Mesenchymal stem cell (in vitro differentiated cells and primary cell): ENCODE measurements around the gene ZNF239.
"Not testable (repeated sequence)": the region's sequence is repeated elsewhere in the genome, so short reads cannot be mapped to it uniquely, and the experiment has no call there.

Experiments used
- DNase-seq: peaks from one replicate; pipeline ENCODE4 v3.0.0-alpha.2; 2013
- H2AFZ ChIP-seq: one replicate; pipeline ENCODE4 v1.6.1; 2013; ENCODE audit warnings: low read depth, mild to moderate bottlenecking, control low read depth, inconsistent platforms, low read length, moderate library complexity
- H2AK5ac ChIP-seq: 2 replicates; pipeline ENCODE4 v1.6.1; 2013; ENCODE audit warnings: low read length, moderate library complexity, mild to moderate bottlenecking, inconsistent platforms; ENCODE audit not compliant: severe bottlenecking
- H2BK120ac ChIP-seq: one replicate; pipeline ENCODE4 v1.6.1; 2013; ENCODE audit warnings: low read depth, mild to moderate bottlenecking, inconsistent platforms, low read length, moderate library complexity
- H2BK12ac ChIP-seq, 2 experiments: one replicate each; pipeline ENCODE4 v1.6.1; 2013; ENCODE audit warnings: inconsistent platforms in 2 of 2, low read length in 2 of 2, mild to moderate bottlenecking in 2 of 2, moderate library complexity in 2 of 2, control low read depth in 1 of 2
- H2BK15ac ChIP-seq: one replicate; pipeline ENCODE4 v1.6.1; 2013; ENCODE audit warnings: mild to moderate bottlenecking, low read depth, inconsistent platforms; ENCODE audit not compliant: poor library complexity, severe bottlenecking
- H2BK5ac ChIP-seq: 2 replicates; pipeline ENCODE4 v1.6.1; 2013; ENCODE audit warnings: low read depth, mild to moderate bottlenecking, low read length, control low read depth, inconsistent platforms; ENCODE audit not compliant: poor library complexity, severe bottlenecking
- H3K14ac ChIP-seq, 2 experiments: one replicate each; pipeline ENCODE4 v1.6.1; 2013; ENCODE audit warnings: inconsistent platforms in 2 of 2, low read length in 2 of 2, control low read depth in 1 of 2, mild to moderate bottlenecking in 1 of 2, moderate library complexity in 1 of 2
- H3K18ac ChIP-seq, 2 experiments: one replicate each; pipeline ENCODE4 v1.6.1; 2013; ENCODE audit warnings: inconsistent platforms in 2 of 2, low read length in 2 of 2, control low read depth in 1 of 2, low read depth in 1 of 2, mild to moderate bottlenecking in 1 of 2
- H3K23ac ChIP-seq, 2 experiments: one replicate each; pipeline ENCODE4 v1.6.1; 2013; ENCODE audit warnings: inconsistent platforms in 2 of 2, low read length in 2 of 2, mild to moderate bottlenecking in 2 of 2, moderate library complexity in 2 of 2, control low read depth in 1 of 2
- H3K27ac ChIP-seq: 2 replicates; pipeline ENCODE4 v1.5.1; 2013; ENCODE audit warnings: mild to moderate bottlenecking, moderate library complexity, low read length, control low read depth, inconsistent platforms; ENCODE audit not compliant: poor library complexity, severe bottlenecking
- H3K27me3 ChIP-seq, 2 experiments: 2 replicates each; pipeline versions ENCODE4 v1.6.1 to v1.7.0; 2013; ENCODE audit warnings: low read length in 2 of 2, mild to moderate bottlenecking in 2 of 2, moderate library complexity in 2 of 2, control low read depth in 1 of 2, inconsistent platforms in 1 of 2; ENCODE audit not compliant: control insufficient read depth in 1 of 2, insufficient read depth in 1 of 2
- H3K36me3 ChIP-seq, 2 experiments: 2 replicates each; pipeline versions ENCODE4 v1.6.1 to v1.7.0; 2013; ENCODE audit warnings: low read length in 2 of 2, control low read depth in 1 of 2, inconsistent platforms in 1 of 2, low read depth in 1 of 2, mild to moderate bottlenecking in 1 of 2; ENCODE audit not compliant: insufficient read depth in 2 of 2, control insufficient read depth in 1 of 2
- H3K4ac ChIP-seq, 2 experiments: one replicate each; pipeline ENCODE4 v1.6.1; 2013; ENCODE audit warnings: inconsistent platforms in 2 of 2, low read length in 2 of 2, mild to moderate bottlenecking in 2 of 2, moderate library complexity in 2 of 2, control low read depth in 1 of 2, low read depth in 1 of 2
- H3K4me1 ChIP-seq: 2 replicates; pipeline ENCODE4 v1.6.1; 2013; ENCODE audit warnings: low read depth, low read length, control low read depth; ENCODE audit not compliant: control insufficient read depth, insufficient read depth
- H3K4me2 ChIP-seq: 2 replicates; pipeline ENCODE4 v1.6.1; 2013; ENCODE audit warnings: low read length, mild to moderate bottlenecking, inconsistent platforms; ENCODE audit not compliant: poor library complexity, severe bottlenecking
- H3K4me3 ChIP-seq, 2 experiments: 2 replicates each; pipeline versions ENCODE4 v1.5.1 to v1.7.0; 2013; ENCODE audit warnings: low read length in 2 of 2, mild to moderate bottlenecking in 2 of 2, control low read depth in 1 of 2, low read depth in 1 of 2; ENCODE audit not compliant: insufficient read depth in 1 of 2
- H3K79me1 ChIP-seq: replicated peaks from 2 replicates; pipeline ENCODE4 v1.6.1; 2013; ENCODE audit warnings: mild to moderate bottlenecking, control low read depth, low read length, inconsistent platforms; ENCODE audit not compliant: poor library complexity, severe bottlenecking
- H3K9ac ChIP-seq: 2 replicates; pipeline ENCODE4 v1.7.0; 2013; ENCODE audit warnings: mild to moderate bottlenecking, low read length, moderate library complexity
- H3K9me3 ChIP-seq: 2 replicates; pipeline ENCODE4 v1.7.0; 2013; ENCODE audit warnings: mild to moderate bottlenecking, low read length; ENCODE audit not compliant: control insufficient read depth
- H4K8ac ChIP-seq: one replicate; pipeline ENCODE4 v1.6.1; 2013; ENCODE audit warnings: inconsistent platforms, mild to moderate bottlenecking, low read length, moderate library complexity
- H4K91ac ChIP-seq: one replicate; pipeline ENCODE4 v1.6.1; 2013; ENCODE audit warnings: mild to moderate bottlenecking, low read length, inconsistent platforms
- WGBS: methylation state at CpG from one replicate; pipeline ENCODE4 v1.1.7; 2013; ENCODE audit warnings: mixed read lengths; 5-methylcytosine and 5-hydroxymethylcytosine counted together

The ZNF239 gene

GRCh38 chr10:43586730-43587115, 12.3 kb upstream of the ZNF239 start:
- not testable (repeated sequence) for H2BK15ac ChIP-seq, H3K27me3 ChIP-seq, DNase-seq, H4K91ac ChIP-seq, H2AK5ac ChIP-seq, H2AFZ ChIP-seq, H3K4me3 ChIP-seq, H3K4me2 ChIP-seq, H3K9ac ChIP-seq, H2BK120ac ChIP-seq, H3K4ac ChIP-seq, H2BK5ac ChIP-seq, H4K8ac ChIP-seq, H3K36me3 ChIP-seq, H3K79me1 ChIP-seq, H3K4me1 ChIP-seq, H2BK12ac ChIP-seq, H3K23ac ChIP-seq, H3K14ac ChIP-seq, H3K27ac ChIP-seq, H3K18ac ChIP-seq
- peaks cover 11% of the 10 kb centered on the region for H3K9me3 ChIP-seq
- WGBS = 85% methylated on average over 1 of the region's 3 CpGs

- Histone ChIP-seq H2BK5ac (no peak overlapping the region), H3K23ac (no peak overlapping the region), H3K79me1 (no peaks in the 10 kb centered on the region), H2AK5ac (no peak overlapping the region), H3K9me3 (peaks cover 5% of the 10 kb centered on the region), H2BK15ac (no peak overlapping the region), H2BK120ac (no peak overlapping the region), H3K27ac (no peak overlapping the region), H3K36me3 (no peaks in the 10 kb centered on the region), H3K4ac (no peak overlapping the region), H4K91ac (no peak overlapping the region), H3K14ac (no peak overlapping the region), H3K4me1 (no peaks in the 10 kb centered on the region), H3K27me3 (peaks cover 0 to 8% of the 10 kb centered on the region in 2 experiments), H2AFZ (no peak overlapping the region), H3K18ac (no peak overlapping the region), H4K8ac (no peak overlapping the region), H3K9ac (no peak overlapping the region), H3K4me2 (no peak overlapping the region), H3K4me3 (no peak overlapping the region), H2BK12ac (no peak overlapping the region)
- WGBS = 65% methylated on average over 8 of the region's 9 CpGs
- no peak for DNase-seq
These were observed 11.7 kb upstream of the ZNF239 start for GRCh38 chr10:43585981-43586729.

GRCh38 chr10:43585046-43585445, 10.6 kb upstream of the ZNF239 start:
- no peak for DNase-seq
- H2BK12ac ChIP-seq = no peak overlapping the region
- no peak overlapping the region for H3K23ac ChIP-seq
- H3K4me1 ChIP-seq = no peaks in the 10 kb centered on the region
- H3K18ac ChIP-seq = no peak overlapping the region
- H2AK5ac ChIP-seq = no peak overlapping the region
- no peaks in the 10 kb centered on the region for H3K9me3 ChIP-seq
- H2BK5ac ChIP-seq = no peak overlapping the region
- WGBS = 81% methylated on average over 5 of the region's 5 CpGs
- H3K27ac ChIP-seq = no peak overlapping the region
- no peak overlapping the region for H3K4ac ChIP-seq
- H3K14ac ChIP-seq = no peak overlapping the region
- no peak overlapping the region for H2BK120ac ChIP-seq
- no peak overlapping the region for H4K8ac ChIP-seq
- no peak overlapping the region for H3K9ac ChIP-seq
- H3K27me3 ChIP-seq = peaks cover 0 to 6% of the 10 kb centered on the region in 2 experiments
- H3K4me2 ChIP-seq = no peak overlapping the region
- no peak overlapping the region for H4K91ac ChIP-seq
- H2AFZ ChIP-seq = no peak overlapping the region
- no peaks in the 10 kb centered on the region for H3K79me1 ChIP-seq
- no peak overlapping the region for H2BK15ac ChIP-seq
- no peaks in the 10 kb centered on the region for H3K36me3 ChIP-seq
- no peak overlapping the region for H3K4me3 ChIP-seq

- 88% methylated on average over 4 of the region's 4 CpGs for WGBS
- Histone ChIP-seq H2BK15ac (no peak overlapping the region), H4K91ac (no peak overlapping the region), H3K18ac (no peak overlapping the region), H3K27me3 (peaks cover 0 to 4% of the 10 kb centered on the region in 2 experiments), H2BK5ac (no peak overlapping the region), H4K8ac (no peak overlapping the region), H3K4ac (no peak overlapping the region), H3K27ac (no peak overlapping the region), H2BK120ac (no peak overlapping the region), H3K14ac (no peak overlapping the region), H3K9me3 (no peaks in the 10 kb centered on the region), H2AK5ac (no peak overlapping the region), H3K36me3 (no peaks in the 10 kb centered on the region), H3K9ac (no peak overlapping the region), H3K23ac (no peak overlapping the region), H3K4me1 (no peaks in the 10 kb centered on the region), H3K4me3 (no peak overlapping the region), H2BK12ac (no peak overlapping the region), H2AFZ (no peak overlapping the region), H3K79me1 (no peaks in the 10 kb centered on the region), H3K4me2 (no peak overlapping the region)
- no peak for DNase-seq
These were observed 9.6 kb upstream of the ZNF239 start for GRCh38 chr10:43584051-43584450.
